GM18909 (cell line): ENCODE data around the gene INTS7.
A peak's percentile ranks its signal among the peaks of the same experiment; 100 is the strongest.
"Not testable (repeated sequence)": the region's sequence is repeated elsewhere in the genome, so short reads cannot be mapped to it uniquely, and the experiment has no call there.

Source experiments
- ATAC-seq: cut with Tn5 transposase; IDR thresholded peaks from one replicate; pipeline ENCODE4 v1.9.1; 2021; ENCODE audit warnings: mild to moderate bottlenecking; ENCODE audit not compliant: unreplicated experiment, poor library complexity

Gene INTS7

GRCh38 chr1:212037900-212038299 lies 2.5 kb upstream of the INTS7 start:
- ATAC-seq: no peak

GRCh38 chr1:212035835-212036605 lies 663 bp upstream of the INTS7 start:
- peak; percentile 16 for ATAC-seq

GRCh38 chr1:212034516-212035122 lies 738 bp downstream of the INTS7 start:
- ATAC-seq: peak; percentile 12

- no peak for ATAC-seq
Observed at GRCh38 chr1:212030936-212031528, 4.3 kb downstream of the INTS7 start.

GRCh38 chr1:212027727-212028126 lies 7.6 kb downstream of the INTS7 start:
- not testable (repeated sequence) for ATAC-seq

GRCh38 chr1:212024469-212025149 lies 10.7 kb downstream of the INTS7 start:
- no peak for ATAC-seq

- ATAC-seq: not testable (repeated sequence)
Observed at GRCh38 chr1:212022908-212023307, 12.4 kb downstream of the INTS7 start.

GRCh38 chr1:212021563-212021962 lies 13.8 kb downstream of the INTS7 start:
- no peak for ATAC-seq

- no peak for ATAC-seq
Observed at GRCh38 chr1:212020975-212021374, 14.4 kb downstream of the INTS7 start.

GRCh38 chr1:212013672-212014071 lies 21.7 kb downstream of the INTS7 start:
- ATAC-seq: no peak

- ATAC-seq: peak; percentile 91
Observed at GRCh38 chr1:212012034-212012740, 23.2 kb downstream of the INTS7 start.

- no peak for ATAC-seq
Observed at GRCh38 chr1:212010004-212010403, 25.4 kb downstream of the INTS7 start.

GRCh38 chr1:212009561-212009960 lies 25.8 kb downstream of the INTS7 start:
- ATAC-seq: no peak

- no peak for ATAC-seq
Observed at GRCh38 chr1:212007886-212008285, 27.5 kb downstream of the INTS7 start.

GRCh38 chr1:212007178-212007577 lies 28.2 kb downstream of the INTS7 start:
- ATAC-seq: no peak

GRCh38 chr1:212004895-212005608 lies 30.3 kb downstream of the INTS7 start:
- no peak for ATAC-seq

GRCh38 chr1:212002536-212002935 lies 32.8 kb downstream of the INTS7 start:
- no peak for ATAC-seq

- ATAC-seq: not testable (repeated sequence)
Observed at GRCh38 chr1:211997426-211997825, 37.9 kb downstream of the INTS7 start.

GRCh38 chr1:211991695-211992094 lies 43.7 kb downstream of the INTS7 start:
- ATAC-seq: no peak
